LNCaP clone FGC (cell line): ENCODE measurements around the gene SPINK9.

Experiments used
- DNase-seq: peaks from one replicate; pipeline ENCODE4 v3.0.0-alpha.2; 2011; ENCODE audit warnings: low read depth
- H3K4me3 ChIP-seq: 2 replicates; pipeline ENCODE4 v1.5.1; 2011; ENCODE audit warnings: mild to moderate bottlenecking, low read depth, low read length, control low read depth
- CTCF ChIP-seq: IDR thresholded peaks from 2 replicates; pipeline ENCODE4 v1.5.1; 2012; ENCODE audit warnings: mild to moderate bottlenecking; ENCODE audit not compliant: control insufficient read depth, insufficient read depth; ENCODE audit errors: extremely low read depth

The SPINK9 gene

GRCh38 chr5:148381906-148382305 lies 46.5 kb downstream of the SPINK9 start:
- TF ChIP-seq CTCF = no peak
- DNase-seq = no peak
- H3K4me3 ChIP-seq = no peak overlapping the region

GRCh38 chr5:148382961-148383360 lies 47.6 kb downstream of the SPINK9 start:
- no peak for DNase-seq
- peak overlapping the region; percentile 90 for H3K4me3 ChIP-seq
- TF ChIP-seq CTCF = no peak

GRCh38 chr5:148383564-148384379 lies 48.4 kb downstream of the SPINK9 start, which contains the start of gene FBXO38:
Gene FBXO38, plus strand, starts transcription at chr5:148383958. Its CDS starts 10,819 bp downstream, at chr5:148394777.
- H3K4me3 ChIP-seq = peak within 1 kb of the TSS; percentile 90
- peak; percentile 95 for DNase-seq
- no peak for TF ChIP-seq CTCF

GRCh38 chr5:148384380-148384737 lies 49.0 kb downstream of the SPINK9 start:
- H3K4me3 ChIP-seq = peak overlapping the region; percentile 90
- DNase-seq = no peak
- TF ChIP-seq CTCF = no peak

- DNase-seq = peak; percentile 69
- H3K4me3 ChIP-seq = peak overlapping the region; percentile 90
- no peak for TF ChIP-seq CTCF
Observed at GRCh38 chr5:148385094-148385493, 49.7 kb downstream of the SPINK9 start.

GRCh38 chr5:148386041-148386440 lies 50.7 kb downstream of the SPINK9 start:
- DNase-seq = no peak
- H3K4me3 ChIP-seq = no peak overlapping the region; the same call in 1 of the 2 replicates
- no peak for TF ChIP-seq CTCF

GRCh38 chr5:148387325-148387724 lies 52.0 kb downstream of the SPINK9 start:
- no peak for TF ChIP-seq CTCF
- no peak overlapping the region for H3K4me3 ChIP-seq
- no peak for DNase-seq
